IMR-90 (cell line): ENCODE measurements around the gene GALNT5. TPM values are rescaled to one million over a fixed set of nuclear protein-coding genes. Genes with fewer than 3 reads are reported as not detected.

Experiments used
- ATAC-seq: fragments of 200-7000 bp; cut with Tn5 transposase; 2 replicates; pipeline ENCODE4 v1.9.1; 2020; ENCODE audit warnings: low read depth, mild to moderate bottlenecking, moderate library complexity
- Bru-seq: library from RNA; stranded (reverse); fragments of 400-500 nt; gene quantifications from one replicate; lab custom pipeline; 2021; lab: Mats Ljungman, UMichigan
- BruChase-seq, 2 experiments: library from RNA; stranded (reverse); fragments of 400-500 nt; gene quantifications; one replicate each; lab custom pipeline; 2021; lab: Mats Ljungman, UMichigan
- BruUV-seq: library from RNA; stranded (reverse); fragments of 400-500 nt; replicated peaks from 2 replicates; lab custom pipeline; 2021; lab: Mats Ljungman, UMichigan
- CTCF ChIA-PET: fragments of 300-600 bp; formaldehyde crosslinking; extraction: SDS; loops from one replicate; lab custom pipeline; 2021; ENCODE audit warnings: antibody characterized with exemption; lab: Yijun Ruan, JAX
- POLR2A ChIA-PET: fragments of 300-600 bp; sonication (Branson Sonifier 250); formaldehyde crosslinking; loops from one replicate; lab custom pipeline; 2022; ENCODE audit warnings: antibody characterized with exemption; ENCODE audit not compliant: unreplicated experiment; lab: Charles Lee
- DNase-seq: peaks from one replicate; pipeline ENCODE4 v3.0.0; 2013
- H2AFZ ChIP-seq: replicated peaks from 2 replicates; pipeline ENCODE3; 2013; ENCODE audit warnings: low read length, mild to moderate bottlenecking; ENCODE audit not compliant: poor library complexity
- H2AK5ac ChIP-seq: 2 replicates; pipeline ENCODE4 v1.6.1; 2013; ENCODE audit warnings: low read depth, low read length, inconsistent platforms
- H2AK9ac ChIP-seq: replicated peaks from 2 replicates; pipeline ENCODE3; 2013; ENCODE audit warnings: mild to moderate bottlenecking, low read depth, low read length, moderate library complexity; ENCODE audit not compliant: poor library complexity
- H2BK120ac ChIP-seq: 2 replicates; pipeline ENCODE4 v1.6.1; 2013; ENCODE audit warnings: low read depth, low read length, inconsistent platforms
- H2BK15ac ChIP-seq: 3 replicates; pipeline ENCODE4 v1.6.1; 2013; ENCODE audit warnings: low read depth, low read length, inconsistent platforms
- H2BK20ac ChIP-seq: 2 replicates; pipeline ENCODE4 v1.6.1; 2013; ENCODE audit warnings: low read depth, mild to moderate bottlenecking, inconsistent platforms, low read length, moderate library complexity
- H2BK5ac ChIP-seq: 2 replicates; pipeline ENCODE4 v1.6.1; 2013; ENCODE audit warnings: mild to moderate bottlenecking, low read depth, low read length, inconsistent platforms; ENCODE audit not compliant: poor library complexity, severe bottlenecking
- H3K14ac ChIP-seq: replicated peaks from 2 replicates; pipeline ENCODE4 v1.6.1; 2013; ENCODE audit warnings: low read depth, low read length, inconsistent platforms
- H3K18ac ChIP-seq: 2 replicates; pipeline ENCODE4 v1.6.1; 2013; ENCODE audit warnings: low read depth, low read length, control low read depth
- H3K23ac ChIP-seq: 2 replicates; pipeline ENCODE4 v1.6.1; 2013; ENCODE audit warnings: low read depth, low read length, inconsistent platforms
- H3K27ac ChIP-seq: 2 replicates; pipeline ENCODE4 v1.5.1; 2013; ENCODE audit warnings: mild to moderate bottlenecking, control low read depth, low read length; ENCODE audit not compliant: insufficient read depth
- H3K27me3 ChIP-seq: 2 replicates; pipeline ENCODE4 v1.6.1; 2013; ENCODE audit warnings: low read length; ENCODE audit not compliant: control insufficient read depth, insufficient read depth
- H3K36me3 ChIP-seq: 2 replicates; pipeline ENCODE4 v1.6.1; 2013; ENCODE audit warnings: low read length, mixed read lengths; ENCODE audit not compliant: control insufficient read depth, insufficient read depth
- H3K4ac ChIP-seq: 2 replicates; pipeline ENCODE4 v1.6.1; 2013; ENCODE audit warnings: low read depth, low read length, inconsistent platforms
- H3K4me1 ChIP-seq: 2 replicates; pipeline ENCODE4 v1.6.1; 2013; ENCODE audit warnings: low read length, mixed read lengths; ENCODE audit not compliant: control insufficient read depth, insufficient read depth
- H3K4me2 ChIP-seq: 2 replicates; pipeline ENCODE4 v1.6.1; 2013; ENCODE audit warnings: low read depth, mild to moderate bottlenecking, control low read depth, low read length, moderate library complexity
- H3K4me3 ChIP-seq: 2 replicates; pipeline ENCODE4 v1.5.1; 2013; ENCODE audit warnings: low read depth, mild to moderate bottlenecking, control low read depth, low read length, moderate library complexity; ENCODE audit not compliant: insufficient read depth
- H3K56ac ChIP-seq: 2 replicates; pipeline ENCODE4 v1.6.1; 2013; ENCODE audit warnings: low read length, inconsistent platforms; ENCODE audit not compliant: insufficient read depth; ENCODE audit errors: extremely low read depth
- H3K79me1 ChIP-seq, 2 experiments: 2 replicates each; pipeline ENCODE4 v1.6.1; 2013; ENCODE audit warnings: low read length in 2 of 2, inconsistent platforms in 1 of 2, low read depth in 1 of 2
- H3K9ac ChIP-seq: 2 replicates; pipeline ENCODE4 v1.6.1; 2013; ENCODE audit warnings: low read depth, low read length, control low read depth
- H3K9me1 ChIP-seq: 2 replicates; pipeline ENCODE4 v1.6.1; 2013; ENCODE audit warnings: low read length, inconsistent platforms; ENCODE audit not compliant: insufficient read depth
- H3K9me3 ChIP-seq: 2 replicates; pipeline ENCODE4 v1.6.1; 2013; ENCODE audit warnings: low read length; ENCODE audit not compliant: control insufficient read depth, insufficient read depth
- H4K20me1 ChIP-seq: 2 replicates; pipeline ENCODE4 v1.6.1; 2013; ENCODE audit warnings: low read length, inconsistent platforms; ENCODE audit not compliant: insufficient read depth
- H4K5ac ChIP-seq: 2 replicates; pipeline ENCODE4 v1.6.1; 2013; ENCODE audit warnings: mild to moderate bottlenecking, low read depth, low read length, control low read depth
- H4K8ac ChIP-seq, 2 experiments: 2 replicates each; pipeline ENCODE4 v1.6.1; 2013; ENCODE audit warnings: low read depth in 2 of 2, low read length in 2 of 2, control low read depth in 1 of 2, inconsistent platforms in 1 of 2
- H4K91ac ChIP-seq: 2 replicates; pipeline ENCODE4 v1.6.1; 2013; ENCODE audit warnings: low read depth, low read length, inconsistent platforms; ENCODE audit not compliant: insufficient read depth
- CTCF ChIP-seq: conservative IDR thresholded peaks from 2 replicates; pipeline ENCODE4 v1.5.1; 2012; ENCODE audit warnings: mild to moderate bottlenecking, low read depth, low read length, improper control_type of control experiment
- FOS ChIP-seq: fragments of 150-350 bp; IDR thresholded peaks from 2 replicates; pipeline ENCODE4 v1.6.1; 2016; ENCODE audit warnings: low read depth, low read length
- MAFK ChIP-seq: IDR thresholded peaks from 2 replicates; pipeline ENCODE4 v1.6.1; 2012; ENCODE audit warnings: low read depth, low read length, improper control_type of control experiment
- MAZ ChIP-seq: IDR thresholded peaks from 2 replicates; pipeline ENCODE4 v1.6.1; 2012; ENCODE audit warnings: low read depth, mild to moderate bottlenecking, low read length, improper control_type of control experiment, moderate library complexity, borderline replicate concordance
- MXI1 ChIP-seq: IDR thresholded peaks from 2 replicates; pipeline ENCODE4 v1.6.1; 2012; ENCODE audit warnings: low read depth, mild to moderate bottlenecking, low read length, moderate library complexity, borderline replicate concordance
- RAD21 ChIP-seq: IDR thresholded peaks from 2 replicates; pipeline ENCODE4 v1.6.1; 2012; ENCODE audit warnings: low read length, improper control_type of control experiment
- RCOR1 ChIP-seq: IDR thresholded peaks from 2 replicates; pipeline ENCODE4 v1.6.1; 2012; ENCODE audit warnings: mild to moderate bottlenecking, low read length, improper control_type of control experiment; ENCODE audit not compliant: insufficient replicate concordance
- RFX5 ChIP-seq: IDR thresholded peaks from 2 replicates; pipeline ENCODE4 v1.8.0; 2012; ENCODE audit warnings: low read depth, mild to moderate bottlenecking, low read length, moderate library complexity
- USF2 ChIP-seq: fragments of 150-350 bp; IDR thresholded peaks from 2 replicates; pipeline ENCODE4 v1.6.1; 2017; ENCODE audit warnings: mild to moderate bottlenecking, antibody characterized with exemption, low read length, low read depth
- WGBS, 2 experiments: methylation state at CpG; one replicate each; pipeline versions ENCODE4 v1.1.5 to v1.1.7; 2013; ENCODE audit warnings: missing lambda C conversion rate in 2 of 2; ENCODE audit not compliant: insufficient read length in 1 of 2; ENCODE audit errors: extremely low coverage in 2 of 2; 5-methylcytosine and 5-hydroxymethylcytosine counted together
- dilution Hi-C: fragments of 300-500 bp; cut with HindIII; formaldehyde crosslinking; loops from one replicate; pipeline ENCODE4 v1.14.3; 2018; ENCODE audit warnings: low sequenced_read_pairs; ENCODE audit not compliant: unreplicated experiment
- in situ Hi-C: fragments of 300-500 bp; cut with MboI; formaldehyde crosslinking; loops from 3 replicates; pipeline ENCODE4 v1.14.3; 2019; ENCODE audit warnings: low sequenced_read_pairs, inconsistent platforms, mixed read lengths
- intact Hi-C: fragments of 100-400 bp; cut with micrococcal nuclease; formaldehyde crosslinking; loops from 2 replicates; pipeline ENCODE4 v1.10.0; 2022
- long read RNA-seq: library from polyadenylated mRNA; unstranded; transcript quantifications from one replicate; pipeline ENCODE4 v2.0.0, GENCODE V29; 2021; ENCODE audit not compliant: unreplicated experiment
- polyA plus RNA-seq, 3 experiments: library from polyadenylated mRNA; depleted of rRNA; stranded (reverse); fragments of >200 nt; gene quantifications; 2 replicates each; pipeline ENCODE4 v1.2.3, GENCODE V29; 2012; ENCODE audit warnings: low replicate concordance in 1 of 3
- total RNA-seq: library from RNA; depleted of rRNA; stranded (reverse); fragments of >200 nt; gene quantifications from 2 replicates; pipeline ENCODE4 v1.2.3, GENCODE V29; 2012; rRNA removed
- TF ChIP-seq, protein P1 (sequence below): fragments of 150-350 bp; IDR thresholded peaks from 2 replicates; pipeline ENCODE4 v1.6.1; 2016; ENCODE audit warnings: low read depth, mild to moderate bottlenecking, low read length, moderate library complexity, borderline replicate concordance

The GALNT5 gene
- total RNA-seq: 63.3 and 73.6 TPM in 2 replicates
- polyA plus RNA-seq (2012; rRNA removed): 28.9 and 36.3 TPM in 2 replicates
- polyA plus RNA-seq (2012; cell fraction: cytosol; rRNA removed): 7.2 and 7.9 TPM in 2 replicates
- 4.0 and 36.8 TPM in 2 replicates for polyA plus RNA-seq (2012; cell fraction: nucleus; rRNA removed; ENCODE audit: low replicate concordance)
- Bru-seq, nascent RNA: percentile 97 among the genes with signal in this experiment
- percentile 97 among the genes with signal in this experiment for BruChase-seq, experiment 1, labeled RNA remaining after a 6-hour chase
- BruChase-seq, experiment 2, labeled RNA remaining after a 2-hour chase: percentile 98 among the genes with signal in this experiment
- long read RNA-seq, full-length matches to known transcripts: 592 of 714 reads
- long read RNA-seq, partial matches to known transcripts: 61 of 714 reads
- long read RNA-seq, other reads (novel, unspliced or antisense): 61 of 714 reads

DNA sequence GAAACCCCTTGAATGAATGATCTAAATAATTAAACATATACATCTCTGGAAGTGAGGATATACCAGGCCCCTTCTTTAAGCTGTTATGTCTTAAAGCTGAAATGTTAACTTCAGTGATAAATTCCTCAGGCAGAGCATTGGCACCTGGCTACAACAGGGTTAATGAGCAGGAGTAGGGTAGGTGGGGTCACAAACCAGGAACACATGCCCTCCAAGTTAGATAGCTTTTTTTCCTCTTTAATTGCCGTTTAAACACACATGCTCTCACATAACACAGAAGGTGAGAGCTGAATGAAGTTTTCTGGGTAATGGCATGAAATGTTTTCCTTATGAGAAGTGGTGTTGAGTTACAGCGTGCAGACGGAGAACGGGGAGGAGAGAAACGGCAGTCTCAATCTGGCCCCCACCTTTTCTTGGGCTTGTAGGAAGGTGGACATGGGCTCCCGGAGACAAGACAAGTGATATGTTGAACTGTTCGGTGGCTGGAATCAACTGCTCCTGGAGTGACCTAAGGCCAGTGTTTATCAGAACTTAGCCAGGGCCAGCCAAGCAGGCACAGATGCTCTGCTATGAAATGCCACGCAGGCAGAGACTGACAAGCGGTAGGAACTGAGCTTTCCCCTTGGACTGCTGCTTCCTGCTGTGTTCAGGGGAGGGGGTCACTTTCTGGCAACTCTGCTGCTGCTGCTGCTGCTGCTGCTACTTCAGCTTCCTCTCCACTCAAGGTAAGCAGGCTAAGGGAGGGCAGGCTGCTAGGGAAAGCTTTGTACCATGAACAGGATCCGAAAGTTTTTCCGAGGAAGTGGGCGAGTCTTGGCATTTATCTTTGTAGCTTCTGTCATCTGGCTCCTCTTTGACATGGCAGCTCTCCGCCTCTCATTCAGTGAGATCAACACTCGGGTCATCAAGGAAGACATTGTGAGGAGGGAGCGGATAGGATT, at the start of gene GALNT5:
GALNT5 (plus strand) TSS at position 394 of the 941 bp plus-strand sequence; CDS start at position 772, 378 bp downstream.
- Histone ChIP-seq H3K9me1 (peaks cover 4% of the 10 kb centered on the region), H3K4me3 (peak within 1 kb of the TSS; percentile 66), H3K79me1 (peaks cover 21 to 54% of the 10 kb centered on the region in 2 experiments), H3K36me3 (no peaks in the 10 kb centered on the region), H3K27ac (peak within 1 kb of the TSS; percentile 97), H2AFZ (peak within 1 kb of the TSS; percentile 84), H2BK20ac (peak within 1 kb of the TSS; percentile 90), H4K5ac (peak within 1 kb of the TSS; percentile 93), H4K8ac (peak within 1 kb of the TSS; percentile 82 to 91), H3K4ac (peak within 1 kb of the TSS; percentile 93), H2AK5ac (peak within 1 kb of the TSS; percentile 95), H3K18ac (peak within 1 kb of the TSS; percentile 87), H3K14ac (peak within 1 kb of the TSS; percentile 94), H4K91ac (peak within 1 kb of the TSS; percentile 93), H2BK5ac (peak within 1 kb of the TSS; percentile 94), H4K20me1 (no peaks in the 10 kb centered on the region), H3K4me2 (peak within 1 kb of the TSS; percentile 88), H2AK9ac (peak within 1 kb of the TSS; percentile 59), H2BK15ac (peak within 1 kb of the TSS; percentile 92), H3K56ac (peak within 1 kb of the TSS; percentile 91), H3K23ac (peak within 1 kb of the TSS; percentile 86), H2BK120ac (peak within 1 kb of the TSS; percentile 94), H3K4me1 (peaks cover 18% of the 10 kb centered on the region), H3K9ac (peak within 1 kb of the TSS; percentile 95), H3K27me3 (no peaks in the 10 kb centered on the region), H3K9me3 (no peaks in the 10 kb centered on the region)
- no TSS peak for BruUV-seq
- CTCF ChIA-PET: no interaction called here
- ATAC-seq (peak; percentile 69), DNase-seq (peak; percentile 74)
- dilution Hi-C loops: no loop called here
- 0% methylated on average over 4 of the region's 15 CpGs; no CpG with 5 or more reads in 1 of the 2 experiments for WGBS, 2 experiments
- intact Hi-C loops: loop anchor here (2.0 kb wide), 2 partner anchors 25 to 63 kb away; no protein-coding TSS in a partner anchor
- POLR2A ChIA-PET: interaction anchor here (0.5 to 1.5 kb wide), 7 partner anchors 8 to 586 kb away, joined by 3 to 6 read pairs (median 4); no protein-coding TSS in a partner anchor
- in situ Hi-C loops: no loop called here
- TF ChIP-seq MXI1 (peak; percentile 34; the same call in 1 of the 2 replicates), RCOR1 (no peak), MAZ (peak; percentile 95), RAD21 (no peak), USF2 (no peak), FOS (no peak), RFX5 (no peak), MAFK (no peak), CTCF (no peak)
- TF ChIP-seq, protein P1, sequence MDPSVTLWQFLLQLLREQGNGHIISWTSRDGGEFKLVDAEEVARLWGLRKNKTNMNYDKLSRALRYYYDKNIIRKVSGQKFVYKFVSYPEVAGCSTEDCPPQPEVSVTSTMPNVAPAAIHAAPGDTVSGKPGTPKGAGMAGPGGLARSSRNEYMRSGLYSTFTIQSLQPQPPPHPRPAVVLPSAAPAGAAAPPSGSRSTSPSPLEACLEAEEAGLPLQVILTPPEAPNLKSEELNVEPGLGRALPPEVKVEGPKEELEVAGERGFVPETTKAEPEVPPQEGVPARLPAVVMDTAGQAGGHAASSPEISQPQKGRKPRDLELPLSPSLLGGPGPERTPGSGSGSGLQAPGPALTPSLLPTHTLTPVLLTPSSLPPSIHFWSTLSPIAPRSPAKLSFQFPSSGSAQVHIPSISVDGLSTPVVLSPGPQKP: no peak
